Endodermal cell (in vitro differentiated cells): ENCODE results near the gene KRT3. TPM values are rescaled to one million over a fixed set of nuclear protein-coding genes. Genes with fewer than 3 reads are reported as not detected.

Source experiments
- DNase-seq: peaks from one replicate; pipeline ENCODE4 v3.0.0-alpha.2; 2017
- H3K27ac ChIP-seq: 2 replicates; pipeline ENCODE4 v1.5.1; 2013; ENCODE audit warnings: mild to moderate bottlenecking, low read depth, low read length, moderate library complexity
- H3K27me3 ChIP-seq: 2 replicates; pipeline ENCODE4 v1.6.1; 2013; ENCODE audit warnings: mild to moderate bottlenecking, low read length, moderate library complexity; ENCODE audit not compliant: insufficient read depth, control insufficient read depth, poor library complexity, severe bottlenecking
- H3K36me3 ChIP-seq: 2 replicates; pipeline ENCODE4 v1.7.0; 2013; ENCODE audit warnings: mild to moderate bottlenecking, low read length, moderate library complexity; ENCODE audit not compliant: control insufficient read depth, insufficient read depth
- H3K4me1 ChIP-seq: one replicate; pipeline ENCODE4 v1.7.0; 2013; ENCODE audit warnings: low read length; ENCODE audit not compliant: control insufficient read depth, insufficient read depth
- H3K4me3 ChIP-seq: 2 replicates; pipeline ENCODE4 v1.5.1; 2013; ENCODE audit warnings: mild to moderate bottlenecking, low read length, moderate library complexity
- H3K9ac ChIP-seq: 2 replicates; pipeline ENCODE4 v1.6.1; 2013; ENCODE audit warnings: mild to moderate bottlenecking, low read length, moderate library complexity; ENCODE audit not compliant: poor library complexity, severe bottlenecking; ENCODE audit errors: extremely low read depth
- H3K9me3 ChIP-seq: 2 replicates; pipeline ENCODE4 v1.6.1; 2013; ENCODE audit warnings: mild to moderate bottlenecking, low read length, moderate library complexity; ENCODE audit not compliant: control insufficient read depth
- H3K27ac Mint-ChIP-seq: 2 replicates; pipeline ENCODE4 v1.8.0; 2020; ENCODE audit warnings: mixed read lengths
- H3K27me3 Mint-ChIP-seq: 2 replicates; pipeline ENCODE4 v1.8.0; 2021; ENCODE audit warnings: mild to moderate bottlenecking, mixed read lengths; ENCODE audit not compliant: insufficient read depth
- H3K36me3 Mint-ChIP-seq: 2 replicates; pipeline ENCODE4 v1.8.0; 2020; ENCODE audit warnings: low read depth, mixed read lengths
- H3K4me1 Mint-ChIP-seq: 2 replicates; pipeline ENCODE4 v1.8.0; 2020; ENCODE audit warnings: mixed read lengths
- H3K4me3 Mint-ChIP-seq: 2 replicates; pipeline ENCODE4 v1.8.0; 2020; ENCODE audit warnings: mild to moderate bottlenecking, moderate library complexity, mixed read lengths
- H3K9me3 Mint-ChIP-seq: 2 replicates; pipeline ENCODE4 v1.8.0; 2020; ENCODE audit warnings: mild to moderate bottlenecking, mixed read lengths
- CTCF ChIP-seq: fragments of 200-600 bp; sonication (generic); conservative IDR thresholded peaks from 2 replicates; pipeline ENCODE4 v1.5.0; 2021; ENCODE audit warnings: antibody characterized with exemption, mild to moderate bottlenecking
- WGBS, 2 experiments: methylation state at CpG; one replicate each; pipeline versions ENCODE4 v1.1.5 to v1.1.7; 2013; ENCODE audit warnings: missing lambda C conversion rate in 2 of 2, mixed read lengths in 1 of 2; ENCODE audit not compliant: insufficient coverage in 1 of 2, insufficient read length in 1 of 2; 5-methylcytosine and 5-hydroxymethylcytosine counted together
- total RNA-seq, 2 donors: library from RNA; stranded (reverse); fragmentation: NEBNext Ultra II Directional in 1 of 2; extraction: Animal tissue kit (Norgen Biotek cat#: 25700) in 1 of 2; gene quantifications; 2 replicates in 1 of 2; 3 replicates in 1 of 2; pipeline ENCODE4 v1.2.1, GENCODE V29; 2021

KRT3 gene
- total RNA-seq, 2 donors from 2014 or later, result not detected

GRCh38 chr12:52810554-52810953 is 14.6 kb upstream of the KRT3 start:
- H3K4me1 Mint-ChIP-seq, result peaks cover 7% of the 10 kb centered on the region
- no peaks in the 10 kb centered on the region for H3K36me3 Mint-ChIP-seq
- 72 to 87% methylated on average over 4 to 5 of the region's 5 CpGs for WGBS, 2 experiments

GRCh38 chr12:52809166-52809565 is 13.2 kb upstream of the KRT3 start:
- no peaks in the 10 kb centered on the region for H3K27me3 ChIP-seq
- Mint-ChIP-seq H3K27ac (no peak overlapping the region), H3K9me3 (no peaks in the 10 kb centered on the region), H3K4me3 (no peak overlapping the region), H3K4me1 (peaks cover 8% of the 10 kb centered on the region), H3K27me3 (peaks cover 18% of the 10 kb centered on the region), H3K36me3 (no peaks in the 10 kb centered on the region)
- no peak for DNase-seq
- 87 to 88% methylated on average over 6 to 7 of the region's 7 CpGs for WGBS, 2 experiments
- TF ChIP-seq CTCF, result no peak
- no peaks in the 10 kb centered on the region for H3K9me3 ChIP-seq
- H3K36me3 ChIP-seq, result no peaks in the 10 kb centered on the region
- H3K27ac ChIP-seq, result no peak overlapping the region
- H3K4me3 ChIP-seq, result no peak overlapping the region
- no peak overlapping the region for H3K9ac ChIP-seq
- H3K4me1 ChIP-seq, result no peaks in the 10 kb centered on the region

More at GRCh38 chr12:52810554-52810953, 14.6 kb upstream of the KRT3 start:
- no peak overlapping the region for H3K4me3 Mint-ChIP-seq
- H3K27me3 Mint-ChIP-seq, result peaks cover 18% of the 10 kb centered on the region
- H3K9me3 Mint-ChIP-seq, result no peaks in the 10 kb centered on the region
- TF ChIP-seq CTCF, result no peak
- Histone ChIP-seq H3K27me3 (no peaks in the 10 kb centered on the region), H3K27ac (no peak overlapping the region), H3K9ac (no peak overlapping the region), H3K4me3 (no peak overlapping the region), H3K36me3 (no peaks in the 10 kb centered on the region), H3K9me3 (no peaks in the 10 kb centered on the region), H3K4me1 (no peaks in the 10 kb centered on the region)
- no peak overlapping the region for H3K27ac Mint-ChIP-seq
- no peak for DNase-seq

DNA sequence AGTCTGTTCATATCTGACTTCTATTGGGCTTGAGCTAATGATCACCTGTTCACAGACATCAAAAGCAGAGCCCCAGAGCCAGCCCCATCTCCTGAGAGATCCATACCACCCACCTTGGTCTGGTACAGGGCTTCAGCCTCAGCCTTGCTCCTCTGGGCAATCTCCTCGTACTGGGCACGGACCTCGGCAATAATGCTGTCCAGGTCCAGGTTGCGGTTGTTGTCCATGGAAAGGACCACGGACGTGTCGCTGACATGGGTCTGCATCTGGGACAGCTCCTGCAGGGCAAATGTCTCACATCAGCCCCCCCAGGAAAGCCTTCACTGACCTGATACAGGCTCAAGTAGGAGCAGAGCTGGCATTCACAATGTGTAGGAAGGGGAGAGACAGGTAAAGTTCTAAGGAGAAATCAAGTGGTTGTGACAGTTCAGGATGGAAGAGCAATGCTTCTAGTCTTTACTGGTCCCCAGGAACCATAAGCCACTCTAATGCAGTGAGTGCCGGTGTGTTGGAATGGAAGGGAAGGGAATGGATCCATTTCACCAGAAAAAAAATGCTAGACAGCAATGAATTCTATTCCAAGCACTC is 12.8 kb upstream of the KRT3 start:
- Histone ChIP-seq H3K4me1 (no peaks in the 10 kb centered on the region), H3K27ac (no peak overlapping the region), H3K36me3 (no peaks in the 10 kb centered on the region), H3K9ac (no peak overlapping the region), H3K4me3 (no peak overlapping the region), H3K9me3 (no peaks in the 10 kb centered on the region), H3K27me3 (no peaks in the 10 kb centered on the region)
- no peaks in the 10 kb centered on the region for H3K36me3 Mint-ChIP-seq
- TF ChIP-seq CTCF, result no peak
- no peak for DNase-seq
- no peak overlapping the region for H3K27ac Mint-ChIP-seq
- peaks cover 18% of the 10 kb centered on the region for H3K27me3 Mint-ChIP-seq
- no peak overlapping the region for H3K4me3 Mint-ChIP-seq
- peaks cover 7% of the 10 kb centered on the region for H3K4me1 Mint-ChIP-seq
- H3K9me3 Mint-ChIP-seq, result no peaks in the 10 kb centered on the region
- WGBS, 2 experiments, result 91 to 100% methylated on average over 5 to 8 of the region's 8 CpGs
